SU-DHL-6 (cell line): Measurements from ENCODE around the gene SDR39U1.

Experiments
- CTCF ChIP-seq: fragments of 200-600 bp; sonication (generic); IDR thresholded peaks from one replicate; pipeline ENCODE4 v1.5.1; 2017; ENCODE audit warnings: antibody characterized with exemption, mild to moderate bottlenecking, low read length, moderate library complexity; ENCODE audit not compliant: insufficient read depth, poor library complexity, severe bottlenecking
- EZH2phosphoT487 ChIP-seq: fragments of 200-600 bp; sonication (generic), shearing (Covaris generic); conservative IDR thresholded peaks from 2 replicates; pipeline ENCODE4 v1.6.1; 2018; ENCODE audit warnings: mild to moderate bottlenecking, antibody characterized with exemption, low read length, moderate library complexity, mixed read lengths

GRCh38 chr14:24432259-24433131, 10.1 kb downstream of the SDR39U1 start:
- TF ChIP-seq CTCF = no peak
- no peak for TF ChIP-seq EZH2phosphoT487
